ENCODE results near the gene ZNF804A.
"Not testable (repeated sequence)": the region's sequence is repeated elsewhere in the genome, so short reads cannot be mapped to it uniquely, and the experiment has no call there.

ZNF804A gene

GRCh38 chr2:184835398-184835715 lies 237.0 kb downstream of the ZNF804A start:
- DNase-seq, result no peak

GRCh38 chr2:184847331-184847730 lies 249.0 kb downstream of the ZNF804A start:
- DNase-seq, result no peak

- DNase-seq, result no peak
Measured at GRCh38 chr2:184849516-184849915, 251.2 kb downstream of the ZNF804A start.

GRCh38 chr2:184851576-184851975 lies 253.2 kb downstream of the ZNF804A start:
- DNase-seq, result no peak

- no peak for DNase-seq
Measured at GRCh38 chr2:184859187-184859586, 260.9 kb downstream of the ZNF804A start.

- no peak for DNase-seq
Measured at GRCh38 chr2:184860744-184861143, 262.4 kb downstream of the ZNF804A start.

- no peak for DNase-seq
Measured at GRCh38 chr2:184875212-184875611, 276.9 kb downstream of the ZNF804A start.

GRCh38 chr2:184875911-184876310 lies 277.6 kb downstream of the ZNF804A start:
- no peak for DNase-seq

GRCh38 chr2:184877909-184878308 lies 279.6 kb downstream of the ZNF804A start:
- no peak for DNase-seq

GRCh38 chr2:184879671-184880070 lies 281.3 kb downstream of the ZNF804A start:
- DNase-seq, result no peak

GRCh38 chr2:184886585-184886984 lies 288.3 kb downstream of the ZNF804A start:
- not testable (repeated sequence) for DNase-seq

- DNase-seq, result no peak
Measured at GRCh38 chr2:184890311-184890710, 292.0 kb downstream of the ZNF804A start.

GRCh38 chr2:184904991-184905390 lies 306.7 kb downstream of the ZNF804A start:
- DNase-seq, result no peak

GRCh38 chr2:184906160-184906559 lies 307.8 kb downstream of the ZNF804A start:
- DNase-seq, result no peak

- no peak for DNase-seq
Measured at GRCh38 chr2:184906709-184907108, 308.4 kb downstream of the ZNF804A start.

- no peak for DNase-seq
Measured at GRCh38 chr2:184908966-184909365, 310.6 kb downstream of the ZNF804A start.

GRCh38 chr2:184920451-184920965 lies 322.2 kb downstream of the ZNF804A start:
- DNase-seq, result no peak

GRCh38 chr2:184921676-184922075 lies 323.3 kb downstream of the ZNF804A start:
- DNase-seq, result no peak

GRCh38 chr2:184923751-184924150 lies 325.4 kb downstream of the ZNF804A start:
- no peak for DNase-seq

- DNase-seq, result no peak
Measured at GRCh38 chr2:184927040-184927439, 328.7 kb downstream of the ZNF804A start.

GRCh38 chr2:184936761-184937160 lies 338.4 kb downstream of the ZNF804A start:
- no peak for DNase-seq

GRCh38 chr2:184938221-184938985 lies 340.1 kb downstream of the ZNF804A start:
- no peak for DNase-seq

- no peak for DNase-seq
Measured at GRCh38 chr2:184945326-184945725, 347.0 kb downstream of the ZNF804A start.

GRCh38 chr2:184945824-184946223 lies 347.5 kb downstream of the ZNF804A start:
- DNase-seq, result no peak

- DNase-seq, result no peak
Measured at GRCh38 chr2:184956856-184957255, 358.5 kb downstream of the ZNF804A start.
